ENCODE results near the gene RAB3IL1.

DNA sequence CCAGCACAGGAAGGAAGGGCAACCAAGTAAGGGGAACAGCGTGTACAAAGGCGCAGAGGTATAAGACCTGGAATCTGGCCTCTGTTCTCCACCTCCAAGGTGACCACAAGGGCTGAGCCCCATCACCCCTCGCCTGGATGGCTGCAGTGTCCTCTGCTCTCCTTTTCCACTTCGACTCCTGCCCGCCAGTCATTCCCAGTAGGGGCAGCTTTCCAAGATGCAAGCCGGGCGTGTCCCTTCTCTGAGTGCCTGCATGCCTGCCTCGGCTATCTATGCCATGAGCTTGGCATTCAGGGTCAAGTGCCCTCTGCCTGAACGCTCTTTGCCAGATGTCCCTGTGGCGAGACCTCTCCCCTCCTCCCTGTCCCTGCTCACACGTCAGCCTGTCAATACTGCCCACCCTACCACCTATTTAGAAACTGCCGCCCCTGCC, 43.0 kb downstream of the RAB3IL1 start:
- TF ChIP-seq, protein P1, sequence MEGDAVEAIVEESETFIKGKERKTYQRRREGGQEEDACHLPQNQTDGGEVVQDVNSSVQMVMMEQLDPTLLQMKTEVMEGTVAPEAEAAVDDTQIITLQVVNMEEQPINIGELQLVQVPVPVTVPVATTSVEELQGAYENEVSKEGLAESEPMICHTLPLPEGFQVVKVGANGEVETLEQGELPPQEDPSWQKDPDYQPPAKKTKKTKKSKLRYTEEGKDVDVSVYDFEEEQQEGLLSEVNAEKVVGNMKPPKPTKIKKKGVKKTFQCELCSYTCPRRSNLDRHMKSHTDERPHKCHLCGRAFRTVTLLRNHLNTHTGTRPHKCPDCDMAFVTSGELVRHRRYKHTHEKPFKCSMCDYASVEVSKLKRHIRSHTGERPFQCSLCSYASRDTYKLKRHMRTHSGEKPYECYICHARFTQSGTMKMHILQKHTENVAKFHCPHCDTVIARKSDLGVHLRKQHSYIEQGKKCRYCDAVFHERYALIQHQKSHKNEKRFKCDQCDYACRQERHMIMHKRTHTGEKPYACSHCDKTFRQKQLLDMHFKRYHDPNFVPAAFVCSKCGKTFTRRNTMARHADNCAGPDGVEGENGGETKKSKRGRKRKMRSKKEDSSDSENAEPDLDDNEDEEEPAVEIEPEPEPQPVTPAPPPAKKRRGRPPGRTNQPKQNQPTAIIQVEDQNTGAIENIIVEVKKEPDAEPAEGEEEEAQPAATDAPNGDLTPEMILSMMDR (tag by site-specific recombination; IDR thresholded peaks at IDR 0.05): no peak
- TF ChIP-seq ZNF391 (tag by site-specific recombination; IDR thresholded peaks at IDR 0.05; ENCODE audit: borderline replicate concordance, low read depth): no peak
- TF ChIP-seq ZFHX2 (tag by site-specific recombination; conservative IDR thresholded peaks at IDR 0.05): no peak
- TF ChIP-seq ZNF10 (tag by site-specific recombination; IDR thresholded peaks at IDR 0.05): no peak
- TF ChIP-seq, protein P2, sequence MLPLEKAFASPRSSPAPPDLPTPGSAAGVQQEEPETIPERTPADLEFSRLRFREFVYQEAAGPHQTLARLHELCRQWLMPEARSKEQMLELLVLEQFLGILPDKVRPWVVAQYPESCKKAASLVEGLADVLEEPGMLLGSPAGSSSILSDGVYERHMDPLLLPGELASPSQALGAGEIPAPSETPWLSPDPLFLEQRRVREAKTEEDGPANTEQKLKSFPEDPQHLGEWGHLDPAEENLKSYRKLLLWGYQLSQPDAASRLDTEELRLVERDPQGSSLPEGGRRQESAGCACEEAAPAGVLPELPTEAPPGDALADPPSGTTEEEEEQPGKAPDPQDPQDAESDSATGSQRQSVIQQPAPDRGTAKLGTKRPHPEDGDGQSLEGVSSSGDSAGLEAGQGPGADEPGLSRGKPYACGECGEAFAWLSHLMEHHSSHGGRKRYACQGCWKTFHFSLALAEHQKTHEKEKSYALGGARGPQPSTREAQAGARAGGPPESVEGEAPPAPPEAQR (tag by site-specific recombination; IDR thresholded peaks at IDR 0.05): no peak
- TF ChIP-seq KLF10 (tag by site-specific recombination; IDR thresholded peaks at IDR 0.05): no peak
